ENCODE data around the gene ELP4.
A peak's percentile ranks its signal among the peaks of the same experiment; 100 is the strongest.
"Not testable (repeated sequence)": the region's sequence is repeated elsewhere in the genome, so short reads cannot be mapped to it uniquely, and the experiment has no call there.

ELP4 gene
- 23.7 to 29.9 reads per million in 2 donors for total RNA-seq

DNA sequence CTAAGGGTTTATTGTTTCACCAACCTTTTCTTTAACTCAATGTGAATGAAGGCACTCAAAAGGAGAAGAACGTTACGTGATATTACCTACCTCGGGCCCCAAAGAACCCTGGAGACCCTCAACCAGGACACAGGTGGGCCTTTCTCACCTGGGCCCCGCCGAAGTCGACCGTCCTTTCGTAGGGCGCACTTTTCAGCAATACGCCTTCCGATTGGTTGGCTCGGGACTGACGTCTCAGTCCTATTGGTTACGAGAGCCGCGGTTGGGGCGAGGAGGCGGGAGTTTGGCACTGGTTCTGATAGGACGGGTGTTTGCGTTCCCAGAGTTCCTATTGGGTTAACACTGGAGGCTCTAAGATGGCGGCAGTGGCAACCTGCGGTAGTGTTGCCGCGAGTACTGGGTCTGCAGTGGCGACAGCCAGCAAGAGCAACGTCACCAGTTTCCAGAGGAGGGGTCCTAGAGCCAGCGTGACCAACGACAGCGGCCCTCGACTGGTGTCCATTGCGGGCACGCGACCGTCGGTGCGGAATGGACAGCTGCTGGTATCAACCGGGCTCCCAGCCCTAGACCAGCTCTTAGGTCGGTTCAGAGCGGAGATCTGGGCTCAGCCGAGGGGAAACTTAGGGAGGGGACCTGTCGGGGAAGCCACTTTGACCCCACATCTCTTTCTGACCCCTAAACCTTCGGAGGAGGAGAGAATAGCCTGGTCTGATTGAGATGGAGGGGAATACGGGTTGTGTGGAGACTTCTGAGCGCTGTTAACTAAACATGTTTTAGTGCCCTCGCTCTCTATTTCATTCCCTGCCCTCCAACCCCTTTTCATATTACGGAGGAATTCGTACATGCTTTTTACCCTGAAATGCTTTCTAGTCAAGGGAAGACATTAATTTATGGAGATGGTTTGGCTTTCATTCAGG lies at the start of gene ELP4, which contains the start of gene IMMP1L:
ELP4 (plus strand) TSS at position 339 of the 917 bp plus-strand sequence; CDS start at position 357, 18 bp downstream.
IMMP1L (minus strand) TSS at position 194 of the 917 bp plus-strand sequence. CDS start 46,346 bp downstream, outside the sequence.
- DNase-seq = peak; percentile 92

- no peak for DNase-seq
Measured at GRCh38 chr11:31464436-31464835, 45.1 kb upstream of the ELP4 start.

DNA sequence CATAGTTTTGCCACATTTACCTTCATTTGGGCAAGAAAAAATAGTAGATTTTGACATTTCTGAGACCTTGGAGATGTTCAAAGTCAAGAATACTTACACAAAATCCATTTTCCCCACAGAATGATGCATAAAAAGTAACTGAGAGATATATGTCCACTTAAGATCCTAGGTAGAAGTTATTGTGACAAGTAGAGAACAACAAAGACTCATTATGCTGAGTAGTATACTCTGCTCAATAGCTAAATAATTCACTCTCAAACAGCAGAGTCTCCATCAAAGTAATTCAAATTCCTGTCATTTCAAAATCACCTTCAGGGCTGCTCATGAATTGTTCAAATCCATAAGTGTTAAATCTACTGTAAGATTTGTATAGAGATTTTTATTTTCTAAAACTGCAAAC lies 35.5 kb upstream of the ELP4 start:
- DNase-seq = no peak

GRCh38 chr11:31477528-31478222 lies 31.9 kb upstream of the ELP4 start:
- DNase-seq = no peak

DNA sequence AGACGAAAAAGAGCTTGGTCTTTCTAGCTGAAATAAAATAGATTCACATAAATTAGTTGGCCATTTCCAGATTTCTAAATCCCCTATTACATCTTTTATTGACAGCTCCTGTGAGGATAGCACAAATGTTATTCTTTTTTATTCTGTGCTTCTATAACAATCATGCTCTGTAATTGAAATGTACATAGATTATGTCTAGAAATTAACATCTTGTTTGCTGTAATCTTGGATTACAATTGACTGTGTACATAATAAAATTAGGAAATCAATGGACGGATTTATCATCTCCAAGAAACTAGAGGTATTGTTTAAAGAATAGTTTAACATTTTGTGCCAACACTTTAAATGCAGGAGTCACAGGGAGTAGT lies 31.4 kb upstream of the ELP4 start:
- DNase-seq = no peak

GRCh38 chr11:31479066-31479465 lies 30.5 kb upstream of the ELP4 start:
- DNase-seq = no peak

- no peak for DNase-seq
Measured at GRCh38 chr11:31480930-31481329, 28.6 kb upstream of the ELP4 start.

GRCh38 chr11:31484497-31484896 lies 25.1 kb upstream of the ELP4 start:
- no peak for DNase-seq

- no peak for DNase-seq
Measured at GRCh38 chr11:31487848-31488247, 21.7 kb upstream of the ELP4 start.

- DNase-seq = no peak
Measured at GRCh38 chr11:31492320-31492913, 17.1 kb upstream of the ELP4 start.

- DNase-seq = no peak
Measured at GRCh38 chr11:31493235-31493634, 16.3 kb upstream of the ELP4 start.

DNA sequence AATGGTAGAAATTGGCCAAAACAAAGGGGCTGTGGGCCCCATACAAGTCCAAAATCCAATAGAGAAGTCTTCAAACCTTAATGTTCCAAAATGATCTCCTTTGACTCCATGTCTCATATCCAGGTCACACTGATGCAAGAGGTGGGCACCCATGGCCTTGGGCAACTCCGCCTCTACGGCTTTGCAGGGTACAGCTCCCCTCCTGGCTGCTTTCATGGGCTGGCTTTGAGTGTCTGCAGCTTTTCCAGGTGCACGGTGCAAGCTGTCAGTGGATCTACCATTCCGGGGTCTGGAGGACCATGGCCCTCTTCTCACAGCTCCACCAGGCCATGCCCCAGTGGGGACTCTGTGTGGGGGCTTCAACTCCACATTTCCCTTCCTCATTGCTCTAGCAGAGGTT lies 15.8 kb upstream of the ELP4 start:
- DNase-seq = not testable (repeated sequence)

DNA sequence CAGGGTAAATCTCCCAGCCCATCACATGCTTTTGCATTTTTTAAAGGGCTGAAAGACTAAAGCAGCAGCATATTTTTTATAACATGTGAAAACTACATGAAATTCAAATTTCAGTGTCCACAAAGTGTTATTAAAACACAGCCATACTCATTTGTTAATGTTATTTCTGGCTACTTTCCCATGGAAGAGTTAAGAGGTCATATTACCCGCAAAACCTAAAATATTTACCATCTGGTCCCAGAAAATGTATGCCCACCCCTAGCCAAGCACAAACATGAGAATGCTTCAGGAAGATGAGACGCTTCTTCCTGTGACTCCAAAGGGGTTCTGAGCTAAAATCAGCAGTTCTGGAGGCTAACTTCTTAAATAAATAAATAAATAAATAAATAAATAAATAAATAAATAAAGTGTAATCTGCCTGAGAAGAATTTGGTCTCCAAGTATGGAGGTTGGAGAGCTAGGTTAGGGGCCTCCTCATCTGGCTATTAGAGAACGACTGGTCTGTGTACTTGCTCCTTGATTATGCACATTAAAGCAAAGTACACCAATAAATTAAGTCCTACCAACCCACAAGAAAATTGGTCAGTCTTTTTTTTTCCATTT lies 9.9 kb upstream of the ELP4 start:
- no peak for DNase-seq

- no peak for DNase-seq
Measured at GRCh38 chr11:31500560-31500959, 9.0 kb upstream of the ELP4 start.

- no peak for DNase-seq
Measured at GRCh38 chr11:31509051-31509428, 527 bp upstream of the ELP4 start.

DNA sequence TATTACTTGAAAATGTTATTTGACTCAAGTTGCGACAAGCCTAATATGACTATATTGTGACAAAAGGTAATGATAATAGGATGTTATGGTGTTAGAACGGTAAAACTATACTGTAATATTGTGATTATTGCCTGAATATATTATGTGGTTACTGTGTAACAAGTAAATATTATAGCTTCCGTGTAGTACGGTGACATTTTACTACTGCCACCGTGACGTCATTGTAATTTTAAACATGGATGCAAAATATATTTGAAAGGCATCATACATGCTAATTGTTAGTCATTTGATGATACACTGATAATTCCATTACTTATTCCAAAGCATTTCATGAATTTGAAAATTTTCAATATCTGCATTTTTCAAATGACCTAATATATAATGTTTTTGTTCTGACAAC lies 2.5 kb downstream of the ELP4 start:
- no peak for DNase-seq

- no peak for DNase-seq
Measured at GRCh38 chr11:31521497-31522150, 12.1 kb downstream of the ELP4 start.

GRCh38 chr11:31529189-31529588 lies 19.6 kb downstream of the ELP4 start:
- DNase-seq = no peak

- DNase-seq = no peak
Measured at GRCh38 chr11:31529701-31530100, 20.1 kb downstream of the ELP4 start.

DNA sequence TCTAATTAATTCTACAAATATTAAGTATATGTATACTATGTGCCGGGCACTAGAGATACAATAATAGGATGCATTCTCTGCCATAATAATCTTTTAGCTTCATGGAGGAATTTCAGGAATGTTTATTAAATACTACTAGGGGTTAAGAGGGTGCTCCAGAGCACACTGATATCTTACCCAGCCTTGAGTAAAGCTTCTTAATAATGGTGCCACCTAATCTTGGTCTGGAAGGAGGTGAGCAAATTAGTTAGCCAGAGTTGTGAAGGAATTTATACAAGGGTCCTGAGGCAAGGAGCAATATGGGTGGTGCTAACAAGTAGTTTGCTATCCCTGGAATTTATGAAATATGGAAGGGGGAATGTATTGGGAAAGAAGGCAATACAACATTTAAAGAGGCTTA lies 21.7 kb downstream of the ELP4 start:
- DNase-seq = no peak

DNA sequence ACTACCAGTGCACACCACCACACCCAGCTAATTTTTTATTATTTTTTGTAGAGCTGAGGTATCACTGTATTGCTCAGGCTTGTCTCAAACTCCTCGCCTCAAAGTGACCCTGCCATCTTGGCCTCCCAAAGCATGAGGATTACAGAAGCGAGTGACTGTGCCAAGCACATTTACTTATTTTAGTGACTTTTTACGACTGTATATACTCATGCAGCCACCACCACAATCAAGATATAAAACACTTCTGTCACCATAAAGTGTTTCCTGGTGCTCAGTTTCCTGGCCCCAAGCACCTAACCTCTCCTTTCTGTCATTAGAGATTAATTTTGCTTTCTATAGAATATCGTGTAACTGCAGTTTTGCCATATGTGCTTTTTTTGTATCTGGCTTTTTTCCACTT lies 25.9 kb downstream of the ELP4 start:
- DNase-seq = no peak

DNA sequence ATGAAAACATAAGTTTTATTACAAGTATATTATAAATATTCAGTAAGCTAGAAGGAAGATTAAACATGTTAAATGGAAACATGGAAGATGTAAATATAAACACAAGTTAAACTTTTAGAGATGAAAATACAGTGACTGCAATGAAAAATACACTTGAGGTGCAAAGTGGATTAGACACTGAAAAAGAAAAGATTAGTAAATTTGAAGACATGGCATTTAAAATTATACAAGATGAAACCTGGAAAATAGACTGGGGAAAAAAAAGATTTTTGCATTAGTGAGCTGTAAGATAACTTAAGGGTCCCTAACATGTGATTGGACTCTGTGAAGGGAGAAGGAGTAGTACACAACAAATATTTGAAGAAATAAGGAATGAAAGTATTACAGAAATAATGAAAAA lies 33.3 kb downstream of the ELP4 start:
- DNase-seq = no peak

GRCh38 chr11:31555938-31556337 lies 46.4 kb downstream of the ELP4 start:
- DNase-seq = no peak
